ENCODE data around the gene SHISA7. TPM values are rescaled to one million over a fixed set of nuclear protein-coding genes. Genes with fewer than 3 reads are reported as not detected.

The SHISA7 gene
- total and polyA plus RNA-seq, 2 donors (not counting 1 experiment from before 2014, with no cell fraction given) = not detected

GRCh38 chr19:55468054-55468393 is 24.9 kb upstream of the SHISA7 start:
- Histone ChIP-seq H3K4me3 (replicated peaks in 1 of 4; ENCODE audit: control extremely low read depth in 1 of 4, insufficient read depth in 1 of 4, low read depth in 3 of 4, low read length in 4 of 4) (no peak overlapping the region), H2AFZ (ENCODE audit: low read length) (no peak overlapping the region), H3K27me3 (ENCODE audit: control insufficient read depth, insufficient read depth, low read length) (no peaks in the 10 kb centered on the region), H3K9me3 (ENCODE audit: control insufficient read depth, insufficient read depth, low read depth, low read length) (no peaks in the 10 kb centered on the region), H3K36me3 (ENCODE audit: control insufficient read depth, insufficient read depth, low read length) (no peaks in the 10 kb centered on the region), H3K4me2 (ENCODE audit: extremely low read depth, insufficient read depth, low read length) (no peak overlapping the region), H3K27ac (ENCODE audit: insufficient read depth, low read length) (no peak overlapping the region), H3K79me2 (ENCODE audit: control insufficient read depth, insufficient read depth, low read length) (no peaks in the 10 kb centered on the region), H3K4me1 (ENCODE audit: control insufficient read depth, extremely low read depth, insufficient read depth, low read length) (peaks cover 4% of the 10 kb centered on the region), H3K9ac (ENCODE audit: insufficient read depth, low read length) (no peak overlapping the region), H4K20me1 (ENCODE audit: control insufficient read depth, extremely low read depth, insufficient read depth, low read length) (no peaks in the 10 kb centered on the region)
- TF ChIP-seq CTCF (conservative IDR thresholded peaks at IDR 0.05 in 1 of 2, IDR thresholded peaks at IDR 0.05 in 1 of 2; ENCODE audit: low read depth in 1 of 2, low read length in 2 of 2) = no peak
- no peak for TF ChIP-seq EZH2 (IDR thresholded peaks at IDR 0.05; ENCODE audit: low read length, missing control alignments)
- no peak for DNase-seq (ENCODE audit: low read depth in 2 of 2)

GRCh38 chr19:55467236-55468053 is 24.3 kb upstream of the SHISA7 start:
- Histone ChIP-seq H3K36me3 (ENCODE audit: control insufficient read depth, insufficient read depth, low read length) (no peaks in the 10 kb centered on the region), H3K27me3 (ENCODE audit: control insufficient read depth, insufficient read depth, low read length) (no peaks in the 10 kb centered on the region), H3K9ac (ENCODE audit: insufficient read depth, low read length) (no peak overlapping the region), H3K4me2 (ENCODE audit: extremely low read depth, insufficient read depth, low read length) (no peak overlapping the region), H3K4me1 (ENCODE audit: control insufficient read depth, extremely low read depth, insufficient read depth, low read length) (peaks cover 4% of the 10 kb centered on the region), H3K9me3 (ENCODE audit: control insufficient read depth, insufficient read depth, low read depth, low read length) (no peaks in the 10 kb centered on the region), H3K27ac (ENCODE audit: insufficient read depth, low read length) (no peak overlapping the region), H3K79me2 (ENCODE audit: control insufficient read depth, insufficient read depth, low read length) (no peaks in the 10 kb centered on the region), H2AFZ (ENCODE audit: low read length) (no peak overlapping the region), H3K4me3 (replicated peaks in 1 of 4; ENCODE audit: control extremely low read depth in 1 of 4, insufficient read depth in 1 of 4, low read depth in 3 of 4, low read length in 4 of 4) (no peak overlapping the region), H4K20me1 (ENCODE audit: control insufficient read depth, extremely low read depth, insufficient read depth, low read length) (no peaks in the 10 kb centered on the region)
- TF ChIP-seq CTCF (conservative IDR thresholded peaks at IDR 0.05 in 1 of 2, IDR thresholded peaks at IDR 0.05 in 1 of 2; ENCODE audit: low read depth in 1 of 2, low read length in 2 of 2) (peak; percentile 60 to 90), EZH2 (IDR thresholded peaks at IDR 0.05; ENCODE audit: low read length, missing control alignments) (no peak)
- peak; percentile 41 to 61 for DNase-seq (ENCODE audit: low read depth in 2 of 2)

GRCh38 chr19:55466241-55466614 is 23.1 kb upstream of the SHISA7 start:
- Histone ChIP-seq H3K4me2 (ENCODE audit: extremely low read depth, insufficient read depth, low read length) (no peak overlapping the region), H3K36me3 (ENCODE audit: control insufficient read depth, insufficient read depth, low read length) (no peaks in the 10 kb centered on the region), H3K79me2 (ENCODE audit: control insufficient read depth, insufficient read depth, low read length) (no peaks in the 10 kb centered on the region), H4K20me1 (ENCODE audit: control insufficient read depth, extremely low read depth, insufficient read depth, low read length) (no peaks in the 10 kb centered on the region), H3K4me1 (ENCODE audit: control insufficient read depth, extremely low read depth, insufficient read depth, low read length) (peaks cover 5% of the 10 kb centered on the region), H3K4me3 (replicated peaks in 1 of 4; ENCODE audit: control extremely low read depth in 1 of 4, insufficient read depth in 1 of 4, low read depth in 3 of 4, low read length in 4 of 4) (no peak overlapping the region), H2AFZ (ENCODE audit: low read length) (no peak overlapping the region), H3K9ac (ENCODE audit: insufficient read depth, low read length) (no peak overlapping the region), H3K9me3 (ENCODE audit: control insufficient read depth, insufficient read depth, low read depth, low read length) (no peaks in the 10 kb centered on the region), H3K27me3 (ENCODE audit: control insufficient read depth, insufficient read depth, low read length) (no peaks in the 10 kb centered on the region), H3K27ac (ENCODE audit: insufficient read depth, low read length) (no peak overlapping the region)
- DNase-seq (ENCODE audit: low read depth in 2 of 2) = no peak
- no peak for TF ChIP-seq CTCF (conservative IDR thresholded peaks at IDR 0.05 in 1 of 2, IDR thresholded peaks at IDR 0.05 in 1 of 2; ENCODE audit: low read depth in 1 of 2, low read length in 2 of 2)
- no peak for TF ChIP-seq EZH2 (IDR thresholded peaks at IDR 0.05; ENCODE audit: low read length, missing control alignments)

Measured in fibroblast of lung (primary cell).